ENCODE results near the gene CXorf49.
"Not testable (repeated sequence)": the region's sequence is repeated elsewhere in the genome, so short reads cannot be mapped to it uniquely, and the experiment has no call there.

CXorf49 gene

GRCh38 chrX:71763049-71763448 is 45.0 kb upstream of the CXorf49 start, which contains the start of gene CXorf49B:
Gene CXorf49B, plus strand, starts transcription at chrX:71763349. Its CDS starts 75 bp downstream, at chrX:71763424.
- H2BK12ac ChIP-seq (ENCODE audit: low read length); H3K18ac ChIP-seq (ENCODE audit: low read length); H2BK15ac ChIP-seq (ENCODE audit: low read length); H3K9ac ChIP-seq (ENCODE audit: low read depth, low read length, poor library complexity); H3K4me2 ChIP-seq (ENCODE audit: insufficient read depth, low read length, poor library complexity, severe bottlenecking); H2AFZ ChIP-seq (ENCODE audit: low read length); H3K4me1 ChIP-seq (ENCODE audit: control insufficient read depth in 2 of 2, insufficient read depth in 1 of 2, low read depth in 1 of 2, low read length in 2 of 2); H3K9me3 ChIP-seq (replicated peaks in 1 of 2; ENCODE audit: control insufficient read depth in 2 of 2, insufficient read depth in 1 of 2, low read depth in 1 of 2, low read length in 2 of 2); H3K14ac ChIP-seq (ENCODE audit: low read length); H4K91ac ChIP-seq (ENCODE audit: low read depth, low read length, poor library complexity); H2AK5ac ChIP-seq (ENCODE audit: low read depth, low read length); H3K27ac ChIP-seq (replicated peaks; ENCODE audit: low read length); H2BK120ac ChIP-seq (ENCODE audit: low read depth, low read length); H3K23ac ChIP-seq (ENCODE audit: low read depth, low read length, poor library complexity); H3K27me3 ChIP-seq (ENCODE audit: control insufficient read depth in 3 of 3, insufficient read depth in 3 of 3, low read depth in 1 of 3, low read length in 3 of 3); H3K4ac ChIP-seq (ENCODE audit: low read length); H3K36me3 ChIP-seq (replicated peaks in 1 of 2; ENCODE audit: control insufficient read depth in 2 of 2, insufficient read depth in 2 of 2, low read length in 2 of 2); H3K4me3 ChIP-seq (ENCODE audit: low read length in 2 of 2); DNase-seq (ENCODE audit: low spot score); H4K8ac ChIP-seq (ENCODE audit: low read depth, low read length); H2BK5ac ChIP-seq (ENCODE audit: low read length); H3K79me1 ChIP-seq (ENCODE audit: low read depth, low read length): not testable (repeated sequence)
- no CpG with 5 or more reads among the region's 34 CpGs for WGBS, 2 donors (ENCODE audit: extremely low coverage in 2 of 2, insufficient read length in 2 of 2, insufficient replicate concordance in 1 of 2)

- not testable (repeated sequence) for H3K4me3 ChIP-seq (ENCODE audit: low read length in 2 of 2); H2AK5ac ChIP-seq (ENCODE audit: low read depth, low read length); H3K27ac ChIP-seq (replicated peaks; ENCODE audit: low read length); H4K91ac ChIP-seq (ENCODE audit: low read depth, low read length, poor library complexity); H3K79me1 ChIP-seq (ENCODE audit: low read depth, low read length); H4K8ac ChIP-seq (ENCODE audit: low read depth, low read length); H2BK120ac ChIP-seq (ENCODE audit: low read depth, low read length); H3K27me3 ChIP-seq (ENCODE audit: control insufficient read depth in 3 of 3, insufficient read depth in 3 of 3, low read depth in 1 of 3, low read length in 3 of 3); H3K4me2 ChIP-seq (ENCODE audit: insufficient read depth, low read length, poor library complexity, severe bottlenecking); H3K9me3 ChIP-seq (replicated peaks in 1 of 2; ENCODE audit: control insufficient read depth in 2 of 2, insufficient read depth in 1 of 2, low read depth in 1 of 2, low read length in 2 of 2); H2BK15ac ChIP-seq (ENCODE audit: low read length); H2BK12ac ChIP-seq (ENCODE audit: low read length); H3K4ac ChIP-seq (ENCODE audit: low read length); H2BK5ac ChIP-seq (ENCODE audit: low read length); DNase-seq (ENCODE audit: low spot score); H3K23ac ChIP-seq (ENCODE audit: low read depth, low read length, poor library complexity); H3K36me3 ChIP-seq (replicated peaks in 1 of 2; ENCODE audit: control insufficient read depth in 2 of 2, insufficient read depth in 2 of 2, low read length in 2 of 2); H2AFZ ChIP-seq (ENCODE audit: low read length); H3K14ac ChIP-seq (ENCODE audit: low read length); H3K18ac ChIP-seq (ENCODE audit: low read length); H3K4me1 ChIP-seq (ENCODE audit: control insufficient read depth in 2 of 2, insufficient read depth in 1 of 2, low read depth in 1 of 2, low read length in 2 of 2); H3K9ac ChIP-seq (ENCODE audit: low read depth, low read length, poor library complexity)
- no CpG with 5 or more reads among the region's 20 CpGs for WGBS, 2 donors (ENCODE audit: extremely low coverage in 2 of 2, insufficient read length in 2 of 2, insufficient replicate concordance in 1 of 2)
These were observed 42.7 kb upstream of the CXorf49 start for GRCh38 chrX:71760688-71761281.

GRCh38 chrX:71720289-71720886 is 2.3 kb upstream of the CXorf49 start:
- not testable (repeated sequence) for H2BK15ac ChIP-seq (ENCODE audit: low read length); H2AFZ ChIP-seq (ENCODE audit: low read length); H3K18ac ChIP-seq (ENCODE audit: low read length); H4K91ac ChIP-seq (ENCODE audit: low read depth, low read length, poor library complexity); H3K36me3 ChIP-seq (replicated peaks in 1 of 2; ENCODE audit: control insufficient read depth in 2 of 2, insufficient read depth in 2 of 2, low read length in 2 of 2); H2BK120ac ChIP-seq (ENCODE audit: low read depth, low read length); H3K79me1 ChIP-seq (ENCODE audit: low read depth, low read length); H3K14ac ChIP-seq (ENCODE audit: low read length); H4K8ac ChIP-seq (ENCODE audit: low read depth, low read length); H3K4me1 ChIP-seq (ENCODE audit: control insufficient read depth in 2 of 2, insufficient read depth in 1 of 2, low read depth in 1 of 2, low read length in 2 of 2); H2AK5ac ChIP-seq (ENCODE audit: low read depth, low read length); H2BK5ac ChIP-seq (ENCODE audit: low read length); H3K4me2 ChIP-seq (ENCODE audit: insufficient read depth, low read length, poor library complexity, severe bottlenecking); H3K23ac ChIP-seq (ENCODE audit: low read depth, low read length, poor library complexity); H3K4me3 ChIP-seq (ENCODE audit: low read length in 2 of 2); H2BK12ac ChIP-seq (ENCODE audit: low read length); H3K27ac ChIP-seq (replicated peaks; ENCODE audit: low read length); H3K27me3 ChIP-seq (ENCODE audit: control insufficient read depth in 3 of 3, insufficient read depth in 3 of 3, low read depth in 1 of 3, low read length in 3 of 3); H3K4ac ChIP-seq (ENCODE audit: low read length); DNase-seq (ENCODE audit: low spot score); H3K9me3 ChIP-seq (replicated peaks in 1 of 2; ENCODE audit: control insufficient read depth in 2 of 2, insufficient read depth in 1 of 2, low read depth in 1 of 2, low read length in 2 of 2); H3K9ac ChIP-seq (ENCODE audit: low read depth, low read length, poor library complexity)
- WGBS, 2 donors (ENCODE audit: extremely low coverage in 2 of 2, insufficient read length in 2 of 2, insufficient replicate concordance in 1 of 2): no CpG with 5 or more reads among the region's 20 CpGs

- not testable (repeated sequence) for H2BK5ac ChIP-seq (ENCODE audit: low read length); H3K18ac ChIP-seq (ENCODE audit: low read length); H2AK5ac ChIP-seq (ENCODE audit: low read depth, low read length); H2BK12ac ChIP-seq (ENCODE audit: low read length); H3K27me3 ChIP-seq (ENCODE audit: control insufficient read depth in 3 of 3, insufficient read depth in 3 of 3, low read depth in 1 of 3, low read length in 3 of 3); H2BK15ac ChIP-seq (ENCODE audit: low read length); H3K9ac ChIP-seq (ENCODE audit: low read depth, low read length, poor library complexity); H4K8ac ChIP-seq (ENCODE audit: low read depth, low read length); H3K36me3 ChIP-seq (replicated peaks in 1 of 2; ENCODE audit: control insufficient read depth in 2 of 2, insufficient read depth in 2 of 2, low read length in 2 of 2); H3K27ac ChIP-seq (replicated peaks; ENCODE audit: low read length); H2AFZ ChIP-seq (ENCODE audit: low read length); H3K9me3 ChIP-seq (replicated peaks in 1 of 2; ENCODE audit: control insufficient read depth in 2 of 2, insufficient read depth in 1 of 2, low read depth in 1 of 2, low read length in 2 of 2); H3K23ac ChIP-seq (ENCODE audit: low read depth, low read length, poor library complexity); H3K4me1 ChIP-seq (ENCODE audit: control insufficient read depth in 2 of 2, insufficient read depth in 1 of 2, low read depth in 1 of 2, low read length in 2 of 2); H3K79me1 ChIP-seq (ENCODE audit: low read depth, low read length); H3K14ac ChIP-seq (ENCODE audit: low read length); H4K91ac ChIP-seq (ENCODE audit: low read depth, low read length, poor library complexity); H2BK120ac ChIP-seq (ENCODE audit: low read depth, low read length); H3K4me3 ChIP-seq (ENCODE audit: low read length in 2 of 2); H3K4me2 ChIP-seq (ENCODE audit: insufficient read depth, low read length, poor library complexity, severe bottlenecking); DNase-seq (ENCODE audit: low spot score); H3K4ac ChIP-seq (ENCODE audit: low read length)
- no CpG with 5 or more reads among the region's 30 CpGs for WGBS, 2 donors (ENCODE audit: extremely low coverage in 2 of 2, insufficient read length in 2 of 2, insufficient replicate concordance in 1 of 2)
These were observed 1.1 kb upstream of the CXorf49 start for GRCh38 chrX:71719195-71719594.

Measured in neuronal stem cell (in vitro differentiated cells).